Testis (tissue), 3 donors: Measurements from ENCODE around the gene HACD1. TPM values are rescaled to one million over a fixed set of nuclear protein-coding genes. Genes with fewer than 3 reads are reported as not detected.
"Not testable (repeated sequence)": the region's sequence is repeated elsewhere in the genome, so short reads cannot be mapped to it uniquely, and the experiment has no call there.

Source experiments
- DNase-seq: peaks from one replicate; pipeline ENCODE4 v3.0.0-alpha.2; 2019
- H3K27ac ChIP-seq, 2 donors: fragments of 200-600 bp; sonication (generic); one replicate each; pipeline ENCODE4 v1.5.1; 2019
- H3K27me3 ChIP-seq: fragments of 200-600 bp; sonication (generic); one replicate; pipeline ENCODE4 v1.5.1; 2019
- H3K36me3 ChIP-seq: fragments of 200-600 bp; sonication (generic); one replicate; pipeline ENCODE4 v1.5.1; 2017; ENCODE audit warnings: low read depth; ENCODE audit errors: missing control alignments
- H3K4me1 ChIP-seq: fragments of 200-600 bp; sonication (generic); one replicate; pipeline ENCODE4 v1.5.1; 2019
- H3K4me3 ChIP-seq, 2 donors: fragments of 200-600 bp; sonication (generic); one replicate each; pipeline ENCODE4 v1.5.1; 2017 to 2019
- H3K9me3 ChIP-seq: fragments of 200-600 bp; sonication (generic); one replicate; pipeline ENCODE4 v1.5.1; 2017
- POLR2A ChIP-seq: fragments of 450-650 bp; IDR thresholded peaks from one replicate; pipeline ENCODE4 v1.6.1; 2017; ENCODE audit warnings: antibody characterized with exemption, mild to moderate bottlenecking, moderate library complexity
- WGBS, 2 donors: methylation state at CpG; one replicate each; pipeline ENCODE4 v1.1.5; 2018; 5-methylcytosine and 5-hydroxymethylcytosine counted together
- intact Hi-C: fragments of 100-400 bp; cut with DNase I; formaldehyde crosslinking; loops from one replicate; pipeline ENCODE4 v1.15.1; 2023; ENCODE audit warnings: low total_unique reads
- polyA plus RNA-seq: library from polyadenylated mRNA; stranded (reverse); fragments of 350-450 nt; fragmentation: Illumina TruSeq; extraction: RNeasy Lipid Tissue Mini Kit (QIAGEN cat#74804); gene quantifications from one replicate; pipeline ENCODE4 v1.2.3, GENCODE V29; 2014; ENCODE audit warnings: low read depth, low replicate concordance; ENCODE audit not compliant: insufficient read depth
- total RNA-seq, 2 donors: library from RNA; depleted of rRNA; stranded (reverse); fragments of >200 nt; gene quantifications; one replicate each; pipeline ENCODE4 v1.2.3, GENCODE V29; 2016
- TF ChIP-seq, protein P1 (sequence below), 3 experiments: fragments of 450-650 bp in 2 of 3; fragments of 200-600 bp in 1 of 3; sonication (generic) in 1 of 3; IDR thresholded peaks; one replicate each; pipeline ENCODE4 v1.5.1; 2016 to 2019; ENCODE audit warnings: antibody characterized with exemption in 3 of 3, mild to moderate bottlenecking in 2 of 3, moderate library complexity in 1 of 3

Gene HACD1
- total and polyA plus RNA-seq, 3 donors from 2014 or later = 14.0 to 28.5 (median 16.2) TPM

DNA sequence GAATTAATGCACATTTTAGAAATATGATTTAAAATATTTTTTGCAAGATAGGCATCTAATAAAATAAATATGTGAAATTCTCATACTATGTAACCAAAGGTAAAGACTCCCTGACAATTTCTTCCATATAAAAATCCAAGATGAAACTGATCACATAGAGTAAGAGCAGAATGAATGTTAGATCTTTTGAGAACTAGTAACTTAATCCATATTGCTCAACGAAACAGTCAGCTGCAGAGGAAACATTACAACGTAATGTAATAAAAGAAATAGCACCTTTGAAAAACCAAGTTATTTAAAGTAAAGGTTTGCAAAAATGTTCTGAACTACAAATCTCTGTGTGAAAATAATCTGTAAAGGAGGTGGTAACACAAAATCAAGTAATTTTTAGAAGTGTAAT lies 28.8 kb downstream of the HACD1 start:
- intact Hi-C loops = no loop called here
- H3K9me3 ChIP-seq = no peaks in the 10 kb centered on the region
- no peaks in the 10 kb centered on the region for H3K36me3 ChIP-seq
- WGBS, 2 donors = 89 to 90% methylated on average over 2 of the region's 2 CpGs
- TF ChIP-seq, protein P1, sequence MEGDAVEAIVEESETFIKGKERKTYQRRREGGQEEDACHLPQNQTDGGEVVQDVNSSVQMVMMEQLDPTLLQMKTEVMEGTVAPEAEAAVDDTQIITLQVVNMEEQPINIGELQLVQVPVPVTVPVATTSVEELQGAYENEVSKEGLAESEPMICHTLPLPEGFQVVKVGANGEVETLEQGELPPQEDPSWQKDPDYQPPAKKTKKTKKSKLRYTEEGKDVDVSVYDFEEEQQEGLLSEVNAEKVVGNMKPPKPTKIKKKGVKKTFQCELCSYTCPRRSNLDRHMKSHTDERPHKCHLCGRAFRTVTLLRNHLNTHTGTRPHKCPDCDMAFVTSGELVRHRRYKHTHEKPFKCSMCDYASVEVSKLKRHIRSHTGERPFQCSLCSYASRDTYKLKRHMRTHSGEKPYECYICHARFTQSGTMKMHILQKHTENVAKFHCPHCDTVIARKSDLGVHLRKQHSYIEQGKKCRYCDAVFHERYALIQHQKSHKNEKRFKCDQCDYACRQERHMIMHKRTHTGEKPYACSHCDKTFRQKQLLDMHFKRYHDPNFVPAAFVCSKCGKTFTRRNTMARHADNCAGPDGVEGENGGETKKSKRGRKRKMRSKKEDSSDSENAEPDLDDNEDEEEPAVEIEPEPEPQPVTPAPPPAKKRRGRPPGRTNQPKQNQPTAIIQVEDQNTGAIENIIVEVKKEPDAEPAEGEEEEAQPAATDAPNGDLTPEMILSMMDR (IDR thresholded peaks at IDR 0.05) = no peak
- no peak for TF ChIP-seq POLR2A
- no peak overlapping the region for H3K4me3 ChIP-seq
- DNase-seq = no peak
- H3K27ac ChIP-seq = no peak overlapping the region
- H3K4me1 ChIP-seq = no peaks in the 10 kb centered on the region
- no peaks in the 10 kb centered on the region for H3K27me3 ChIP-seq

DNA sequence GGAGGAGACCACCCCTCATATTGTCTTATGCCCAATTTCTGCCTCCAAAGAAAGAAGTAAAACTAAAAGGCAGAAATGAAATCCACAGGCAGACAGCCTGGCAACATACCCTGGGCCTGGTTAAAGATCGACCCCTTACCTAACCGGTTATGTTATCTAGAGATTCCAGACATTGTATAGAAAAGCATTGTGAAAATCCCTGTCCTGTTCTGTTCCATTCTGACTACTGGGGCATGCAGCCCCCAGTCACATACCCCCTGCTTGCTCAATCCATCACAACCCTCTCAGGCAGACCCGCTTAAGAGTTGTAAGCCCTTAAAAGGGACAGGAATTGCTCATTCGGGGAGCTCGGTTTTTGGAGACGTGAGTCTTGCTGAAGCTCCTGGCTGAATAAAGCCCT lies 29.9 kb downstream of the HACD1 start:
- H3K4me3 ChIP-seq, H3K27me3 ChIP-seq, intact Hi-C loops, H3K27ac ChIP-seq, H3K36me3 ChIP-seq, H3K9me3 ChIP-seq, DNase-seq, H3K4me1 ChIP-seq: not testable (repeated sequence)
- WGBS, 2 donors = 76 to 92% methylated on average over 6 of the region's 6 CpGs

DNA sequence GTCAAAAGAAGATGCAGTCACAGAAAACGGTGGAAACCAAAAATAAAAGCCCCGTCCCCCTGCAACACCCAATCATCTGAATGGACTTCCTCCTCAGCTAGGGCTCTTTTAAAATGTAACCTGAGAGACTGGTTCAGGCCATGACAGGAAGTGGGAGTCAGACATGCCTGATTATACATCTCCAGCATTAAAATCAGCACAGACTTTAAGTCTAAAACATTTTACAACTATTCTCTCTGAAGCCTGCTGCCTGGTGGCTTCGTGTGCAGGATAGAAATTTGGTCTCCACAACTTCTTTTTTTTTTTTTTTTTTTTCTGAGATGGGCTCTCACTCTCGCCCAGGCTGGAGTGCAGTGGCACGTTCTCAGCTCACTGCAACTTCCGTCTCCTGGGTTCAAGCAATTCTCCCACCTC lies 30.3 kb downstream of the HACD1 start:
- H3K4me1 ChIP-seq = no peaks in the 10 kb centered on the region
- TF ChIP-seq, protein P1 (IDR thresholded peaks at IDR 0.05) = no peak
- no peak for TF ChIP-seq POLR2A
- DNase-seq = no peak
- H3K27me3 ChIP-seq = no peaks in the 10 kb centered on the region
- 39 to 42% methylated on average over 6 of the region's 6 CpGs for WGBS, 2 donors
- no peaks in the 10 kb centered on the region for H3K36me3 ChIP-seq
- no peak overlapping the region for H3K27ac ChIP-seq
- intact Hi-C loops = no loop called here
- no peak overlapping the region for H3K4me3 ChIP-seq
- no peaks in the 10 kb centered on the region for H3K9me3 ChIP-seq

DNA sequence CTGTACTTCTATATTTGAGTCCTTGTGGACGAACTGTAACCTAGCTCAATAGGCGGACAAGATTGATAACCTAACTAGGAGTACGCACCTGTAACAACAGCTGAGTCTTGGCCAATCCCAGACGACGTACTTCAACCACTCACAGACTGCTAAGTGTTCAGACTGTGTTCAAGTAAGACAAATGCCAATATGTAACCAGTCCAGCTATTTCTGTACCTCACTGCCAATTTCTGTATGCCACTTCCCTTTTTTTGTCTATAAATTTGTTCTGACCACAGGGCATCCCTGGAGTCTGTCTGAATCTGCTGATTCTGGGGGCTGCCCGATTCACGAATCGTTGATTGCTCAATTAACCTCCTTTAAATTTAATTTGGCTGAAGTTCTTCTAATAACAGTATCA lies 32.2 kb downstream of the HACD1 start:
- Histone ChIP-seq H3K27me3 (no peaks in the 10 kb centered on the region), H3K4me1 (no peaks in the 10 kb centered on the region), H3K27ac (no peak overlapping the region), H3K4me3 (no peak overlapping the region), H3K9me3 (no peaks in the 10 kb centered on the region), H3K36me3 (no peaks in the 10 kb centered on the region)
- no peak for DNase-seq
- intact Hi-C loops = no loop called here
- TF ChIP-seq POLR2A = no peak
- TF ChIP-seq, protein P1 (IDR thresholded peaks at IDR 0.05) = no peak
- WGBS, 2 donors = 59 to 73% methylated on average over 8 of the region's 8 CpGs

DNA sequence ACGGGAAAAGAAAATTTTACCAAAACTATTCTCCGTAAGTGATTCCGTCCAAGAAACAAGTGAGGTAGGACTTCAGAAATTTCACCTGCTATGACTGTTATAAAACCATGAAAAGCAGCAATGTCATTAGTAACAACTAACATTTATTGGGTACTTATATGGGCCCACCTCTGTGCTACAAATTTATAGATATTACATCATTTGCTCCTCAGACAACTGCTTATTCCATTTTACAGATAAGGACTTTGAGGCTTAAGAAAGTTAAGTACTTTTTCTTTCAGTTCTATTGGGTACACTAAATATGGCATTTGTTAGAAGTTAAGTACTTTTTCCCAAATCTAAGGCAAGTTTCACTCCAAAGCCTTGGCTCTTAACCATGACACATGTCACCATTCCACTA lies 36.3 kb downstream of the HACD1 start:
- Histone ChIP-seq H3K27ac (no peak overlapping the region), H3K4me1 (no peaks in the 10 kb centered on the region), H3K9me3 (no peaks in the 10 kb centered on the region), H3K36me3 (no peaks in the 10 kb centered on the region), H3K27me3 (no peaks in the 10 kb centered on the region), H3K4me3 (no peak overlapping the region)
- no peak for DNase-seq
- TF ChIP-seq POLR2A = no peak
- TF ChIP-seq, protein P1 (IDR thresholded peaks at IDR 0.05) = no peak
- intact Hi-C loops = no loop called here
- WGBS, 2 donors = 52 to 59% methylated on average over 3 of the region's 3 CpGs
